Tibial nerve (tissue), 4 donors: Measurements from ENCODE around the gene RAP1GAP2. TPM values are rescaled to one million over a fixed set of nuclear protein-coding genes. Genes with fewer than 3 reads are reported as not detected.

Experiments
- DNase-seq, 2 donors: peaks; one replicate each; pipeline ENCODE4 v3.0.0-alpha.2; 2019; ENCODE audit warnings: low spot score in 2 of 2
- H3K27ac ChIP-seq, 4 donors: fragments of 200-600 bp; sonication (generic) in 3 of 4; one replicate each; pipeline ENCODE4 v1.5.1; 2017 to 2019; ENCODE audit warnings: mild to moderate bottlenecking in 1 of 4
- H3K27me3 ChIP-seq, 2 donors: fragments of 200-600 bp; sonication (generic) in 1 of 2; one replicate each; pipeline versions ENCODE4 v1.5.1 to v1.6.0; 2017 to 2019
- H3K36me3 ChIP-seq, 3 donors: fragments of 200-600 bp; sonication (generic); one replicate each; pipeline ENCODE4 v1.5.1; 2018 to 2019
- H3K4me1 ChIP-seq, 4 donors: fragments of 200-600 bp; sonication (generic) in 3 of 4; one replicate each; pipeline ENCODE4 v1.5.1; 2017 to 2019
- H3K4me3 ChIP-seq, 4 donors: fragments of 200-600 bp; sonication (generic) in 3 of 4; one replicate each; pipeline ENCODE4 v1.5.1; 2017 to 2019; ENCODE audit warnings: mild to moderate bottlenecking in 1 of 4, moderate library complexity in 1 of 4
- H3K9me3 ChIP-seq, 4 donors: fragments of 200-600 bp; sonication (generic) in 3 of 4; one replicate each; pipeline ENCODE4 v1.5.1; 2017 to 2019
- EP300 ChIP-seq, 2 donors: sonication (generic); formaldehyde crosslinking; IDR thresholded peaks; one replicate each; pipeline ENCODE4 v1.6.1; 2017; ENCODE audit warnings: antibody characterized with exemption in 2 of 2, mild to moderate bottlenecking in 1 of 2
- POLR2A ChIP-seq, 2 donors: fragments of 450-650 bp; IDR thresholded peaks; one replicate each; pipeline ENCODE4 v1.6.1; 2017; ENCODE audit warnings: antibody characterized with exemption in 2 of 2, mild to moderate bottlenecking in 2 of 2, moderate library complexity in 2 of 2
- whole genome bisulfite sequencing, 2 donors: methylation state at CpG; one replicate each; pipeline ENCODE4 v1.1.5; 2018; 5-methylcytosine and 5-hydroxymethylcytosine counted together
- total RNA-seq, 4 donors: library from RNA; depleted of rRNA; stranded (reverse); fragments of >200 nt; gene quantifications; one replicate each; pipeline ENCODE4 v1.1.0, GENCODE V29; 2016
- TF ChIP-seq, protein P1 (sequence below), 5 experiments: fragments of 200-600 bp in 3 of 5; fragments of 450-650 bp in 2 of 5; sonication (generic) in 3 of 5; IDR thresholded peaks; one replicate each; pipeline ENCODE4 v1.5.1; 2016 to 2019; ENCODE audit warnings: antibody characterized with exemption in 5 of 5, mild to moderate bottlenecking in 3 of 5, moderate library complexity in 2 of 5

RAP1GAP2 gene
- total RNA-seq, 4 donors from 2014 or later: 5.4 to 18.2 (median 11.9) TPM

DNA sequence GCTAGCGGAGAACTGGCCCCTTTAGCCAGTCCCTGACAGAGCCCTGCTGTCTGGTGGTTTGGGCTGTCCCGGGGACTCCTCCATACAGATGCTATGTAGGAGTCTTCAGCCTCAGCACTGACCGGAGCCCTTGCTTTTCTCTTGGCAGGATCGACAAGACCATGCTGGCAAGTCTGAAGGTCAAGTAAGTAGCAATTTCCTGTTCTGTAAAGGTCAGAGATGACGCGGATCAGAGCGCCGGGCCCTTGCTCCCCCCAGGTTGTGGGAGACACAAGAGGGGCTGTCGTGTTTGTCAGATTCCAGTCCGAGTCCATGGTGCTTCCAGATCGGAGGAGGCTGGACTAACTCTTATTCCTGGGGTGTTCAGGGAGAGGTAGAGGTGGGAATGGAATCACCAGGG lies 4.1 kb downstream of the RAP1GAP2 start:
- Histone ChIP-seq H3K27ac (no peak overlapping the region), H3K36me3 (no peaks in the 10 kb centered on the region), H3K4me3 (no peak overlapping the region), H3K27me3 (peaks cover 0 to 13% of the 10 kb centered on the region in 2 donors), H3K9me3 (peaks cover 0 to 7% (median 0%) of the 10 kb centered on the region in 4 donors), H3K4me1 (peaks cover 0 to 4% (median 0%) of the 10 kb centered on the region in 4 donors)
- TF ChIP-seq POLR2A (IDR thresholded peaks at IDR 0.05) (no peak), EP300 (IDR thresholded peaks at IDR 0.05) (no peak)
- TF ChIP-seq, protein P1, sequence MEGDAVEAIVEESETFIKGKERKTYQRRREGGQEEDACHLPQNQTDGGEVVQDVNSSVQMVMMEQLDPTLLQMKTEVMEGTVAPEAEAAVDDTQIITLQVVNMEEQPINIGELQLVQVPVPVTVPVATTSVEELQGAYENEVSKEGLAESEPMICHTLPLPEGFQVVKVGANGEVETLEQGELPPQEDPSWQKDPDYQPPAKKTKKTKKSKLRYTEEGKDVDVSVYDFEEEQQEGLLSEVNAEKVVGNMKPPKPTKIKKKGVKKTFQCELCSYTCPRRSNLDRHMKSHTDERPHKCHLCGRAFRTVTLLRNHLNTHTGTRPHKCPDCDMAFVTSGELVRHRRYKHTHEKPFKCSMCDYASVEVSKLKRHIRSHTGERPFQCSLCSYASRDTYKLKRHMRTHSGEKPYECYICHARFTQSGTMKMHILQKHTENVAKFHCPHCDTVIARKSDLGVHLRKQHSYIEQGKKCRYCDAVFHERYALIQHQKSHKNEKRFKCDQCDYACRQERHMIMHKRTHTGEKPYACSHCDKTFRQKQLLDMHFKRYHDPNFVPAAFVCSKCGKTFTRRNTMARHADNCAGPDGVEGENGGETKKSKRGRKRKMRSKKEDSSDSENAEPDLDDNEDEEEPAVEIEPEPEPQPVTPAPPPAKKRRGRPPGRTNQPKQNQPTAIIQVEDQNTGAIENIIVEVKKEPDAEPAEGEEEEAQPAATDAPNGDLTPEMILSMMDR (IDR thresholded peaks at IDR 0.05): no peak
- 39 to 46% methylated on average over 11 of the region's 11 CpGs for WGBS, 2 donors
- DNase-seq: no peak

DNA sequence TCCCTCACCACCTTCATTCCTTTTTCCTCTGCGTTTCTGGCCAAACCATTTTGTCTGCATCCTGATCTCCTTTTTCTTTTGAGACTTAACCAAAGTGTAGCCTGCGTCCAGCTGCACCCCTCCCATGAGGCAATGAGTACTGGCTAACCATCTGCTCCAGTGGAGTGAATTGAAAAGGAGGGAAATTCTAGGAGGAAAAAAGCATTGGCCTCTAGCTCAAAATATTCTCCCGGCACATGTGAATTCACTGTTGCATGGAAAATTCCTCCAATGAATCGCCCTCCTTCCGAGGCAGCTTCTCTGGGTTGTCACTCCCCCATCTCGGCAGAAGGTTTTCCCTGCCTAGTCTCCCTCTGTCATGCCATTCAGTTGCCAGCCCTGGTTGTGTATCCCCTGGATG lies 5.6 kb downstream of the RAP1GAP2 start:
- Histone ChIP-seq H3K27ac (no peak overlapping the region), H3K4me1 (no peaks in the 10 kb centered on the region), H3K36me3 (no peaks in the 10 kb centered on the region), H3K4me3 (no peak overlapping the region), H3K27me3 (peaks cover 0 to 3% of the 10 kb centered on the region in 2 donors), H3K9me3 (peaks cover 0 to 7% (median 0%) of the 10 kb centered on the region in 4 donors)
- no peak for DNase-seq
- 33 to 43% methylated on average over 6 of the region's 6 CpGs for WGBS, 2 donors
- TF ChIP-seq EP300 (IDR thresholded peaks at IDR 0.05) (no peak), POLR2A (IDR thresholded peaks at IDR 0.05) (no peak)
- TF ChIP-seq, protein P1 (IDR thresholded peaks at IDR 0.05): no peak

DNA sequence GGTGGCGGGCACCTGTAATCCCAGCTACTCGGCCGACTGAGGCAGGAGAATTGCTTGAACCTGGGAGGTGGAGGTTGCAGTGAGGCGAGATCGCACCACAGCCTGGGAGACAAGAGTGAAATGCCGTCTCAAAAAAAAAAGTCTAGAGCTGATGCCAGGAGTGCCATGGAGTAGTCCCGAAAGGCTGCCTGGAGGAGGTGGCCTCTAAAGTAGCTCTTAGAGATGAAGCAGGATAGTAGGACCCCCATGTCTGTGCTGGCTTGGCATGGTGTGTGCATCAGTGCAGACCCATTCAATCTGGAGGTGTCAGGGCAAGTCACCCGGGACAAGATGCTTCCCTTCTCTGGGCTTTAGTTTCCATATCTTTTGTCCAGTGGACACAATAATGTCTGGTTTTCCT lies 6.3 kb downstream of the RAP1GAP2 start:
- WGBS, 2 donors: 89 to 95% methylated on average over 8 of the region's 8 CpGs
- Histone ChIP-seq H3K9me3 (peaks cover 0 to 7% (median 0%) of the 10 kb centered on the region in 4 donors), H3K4me3 (no peak overlapping the region), H3K36me3 (no peaks in the 10 kb centered on the region), H3K4me1 (no peaks in the 10 kb centered on the region), H3K27me3 (peaks cover 0 to 3% of the 10 kb centered on the region in 2 donors), H3K27ac (no peak overlapping the region)
- TF ChIP-seq, protein P1 (IDR thresholded peaks at IDR 0.05): no peak
- TF ChIP-seq EP300 (IDR thresholded peaks at IDR 0.05) (no peak), POLR2A (IDR thresholded peaks at IDR 0.05) (no peak)
- DNase-seq: no peak

DNA sequence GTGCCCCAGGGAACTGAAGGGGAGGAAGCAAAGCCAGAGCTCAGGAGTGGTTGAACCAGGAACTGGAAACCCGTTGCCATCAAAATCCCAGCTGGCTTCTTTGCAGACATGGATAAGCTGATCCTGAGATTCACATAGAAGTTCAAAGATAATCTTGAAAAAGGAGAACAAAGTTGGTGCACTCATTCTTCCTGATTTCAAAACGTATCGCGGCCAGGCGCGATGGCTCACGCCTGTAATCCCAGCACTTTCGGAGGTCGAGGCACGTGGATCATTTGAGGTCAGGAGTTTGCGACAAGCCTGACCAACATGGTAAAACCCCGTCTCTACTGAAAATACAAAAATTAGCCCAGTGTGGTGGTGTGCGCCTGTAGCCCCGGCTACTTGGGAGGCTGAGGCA lies 7.1 kb downstream of the RAP1GAP2 start:
- Histone ChIP-seq H3K27ac (no peak overlapping the region), H3K9me3 (peaks cover 0 to 7% (median 0%) of the 10 kb centered on the region in 4 donors), H3K4me3 (no peak overlapping the region), H3K27me3 (peaks cover 0 to 3% of the 10 kb centered on the region in 2 donors), H3K4me1 (no peaks in the 10 kb centered on the region), H3K36me3 (no peaks in the 10 kb centered on the region)
- no peak for TF ChIP-seq EP300 (IDR thresholded peaks at IDR 0.05)
- TF ChIP-seq, protein P1 (IDR thresholded peaks at IDR 0.05): no peak
- no peak for TF ChIP-seq POLR2A (IDR thresholded peaks at IDR 0.05)
- no peak for DNase-seq
- WGBS, 2 donors: 78 to 80% methylated on average over 14 of the region's 14 CpGs

DNA sequence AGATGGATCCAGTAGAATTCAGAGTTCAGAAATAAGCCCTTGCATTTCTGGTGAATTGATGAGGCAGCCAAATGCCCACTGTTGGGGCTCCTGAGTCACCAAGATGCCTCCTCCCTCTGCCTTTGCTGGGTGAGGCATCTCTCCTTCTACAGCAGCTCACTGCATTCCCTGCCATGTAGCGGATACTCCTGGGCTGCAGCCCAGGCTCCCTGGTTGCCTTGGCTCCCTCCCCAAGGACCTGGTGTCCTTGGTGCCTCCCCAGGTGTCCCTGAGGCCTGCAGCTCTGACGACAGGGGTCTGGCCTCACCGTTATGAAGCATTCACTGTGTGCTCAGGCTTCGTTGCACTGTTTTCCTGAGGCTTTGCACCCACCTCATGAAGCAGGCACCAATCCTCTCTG lies 7.7 kb downstream of the RAP1GAP2 start:
- peaks cover 0 to 7% (median 0%) of the 10 kb centered on the region in 4 donors for H3K9me3 ChIP-seq
- no peaks in the 10 kb centered on the region for H3K36me3 ChIP-seq
- no peaks in the 10 kb centered on the region for H3K4me1 ChIP-seq
- no peak overlapping the region for H3K27ac ChIP-seq
- TF ChIP-seq POLR2A (IDR thresholded peaks at IDR 0.05): no peak
- TF ChIP-seq, protein P1 (IDR thresholded peaks at IDR 0.05): no peak
- no peak for TF ChIP-seq EP300 (IDR thresholded peaks at IDR 0.05)
- peaks cover 0 to 3% of the 10 kb centered on the region in 2 donors for H3K27me3 ChIP-seq
- no peak for DNase-seq
- 74 to 86% methylated on average over 4 of the region's 4 CpGs for WGBS, 2 donors
- H3K4me3 ChIP-seq: no peak overlapping the region
